GM12891 (cell line): ENCODE results near the gene CCDC32.

ENCODE experiments used
- DNase-seq: peaks from one replicate; pipeline ENCODE4 v3.0.0; 2011; ENCODE audit warnings: low spot score; ENCODE audit not compliant: insufficient read length
- FAIRE-seq: peaks from 2 replicates; lab custom pipeline; 2011; peaks lifted over from hg19 to GRCh38; lab: Jason Lieb, UNC
- PAX5 ChIP-seq: IDR thresholded peaks from 2 replicates; pipeline ENCODE4 v1.6.1; 2011; ENCODE audit warnings: low read length, moderate library complexity, mild to moderate bottlenecking; ENCODE audit not compliant: insufficient read depth, severe bottlenecking
- POLR2A ChIP-seq: IDR thresholded peaks from 2 replicates; pipeline ENCODE4 v1.6.1; 2011; ENCODE audit warnings: low read depth, low read length, control low read depth
- POLR2AphosphoS5 ChIP-seq: IDR thresholded peaks from 2 replicates; pipeline ENCODE4 v1.6.1; 2011; ENCODE audit warnings: low read depth, low read length, control low read depth
- POU2F2 ChIP-seq: IDR thresholded peaks from 2 replicates; pipeline ENCODE4 v1.6.1; 2011; ENCODE audit warnings: low read depth, mild to moderate bottlenecking, control low read depth, low read length, moderate library complexity
- SPI1 ChIP-seq: IDR thresholded peaks from 2 replicates; pipeline ENCODE4 v1.6.1; 2011; ENCODE audit warnings: low read depth, low read length, control low read depth
- TAF1 ChIP-seq: IDR thresholded peaks from 2 replicates; pipeline ENCODE4 v1.6.1; 2011; ENCODE audit warnings: low read depth, low read length, control low read depth

Gene CCDC32

DNA sequence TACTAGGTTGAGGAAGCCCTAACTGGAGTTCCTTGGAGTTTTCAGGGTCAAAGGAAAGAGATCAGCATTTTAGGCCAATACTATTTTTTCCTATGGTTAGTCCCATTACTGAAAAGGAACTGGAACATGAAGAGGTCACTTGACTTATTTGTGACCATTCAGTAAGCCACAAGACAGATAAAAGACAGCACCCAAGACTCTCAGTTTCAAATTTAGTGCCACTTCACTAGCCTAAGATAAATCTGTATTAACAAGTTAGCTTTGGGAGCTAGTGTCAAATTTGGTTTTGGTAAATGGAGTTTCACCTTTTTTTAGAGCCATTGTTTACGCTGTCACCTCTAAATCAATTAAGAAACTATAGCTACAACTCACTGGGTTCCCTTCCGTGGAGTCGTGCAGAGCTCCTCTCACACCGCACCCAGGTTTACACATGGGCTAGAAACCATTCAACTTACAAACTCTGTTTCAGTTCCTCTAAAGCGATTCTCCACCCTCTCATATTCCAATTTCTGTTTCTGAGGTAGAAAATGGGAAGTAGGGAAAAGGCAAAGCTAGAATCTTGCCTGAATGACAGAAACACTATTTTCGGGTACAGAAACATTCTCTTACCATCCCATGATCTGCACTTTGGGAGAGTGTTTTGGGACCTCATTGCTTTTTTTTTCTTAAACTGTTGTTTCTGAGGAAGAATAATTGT, 14.4 kb downstream of the CCDC32 start:
- FAIRE-seq (peak; percentile 91), DNase-seq (peak; percentile 53)
- peak; percentile 99 for TF ChIP-seq SPI1
- TF ChIP-seq TAF1 = no peak
- TF ChIP-seq PAX5 = no peak
- peak; percentile 54; the same call in 1 of the 2 replicates for TF ChIP-seq POU2F2

DNA sequence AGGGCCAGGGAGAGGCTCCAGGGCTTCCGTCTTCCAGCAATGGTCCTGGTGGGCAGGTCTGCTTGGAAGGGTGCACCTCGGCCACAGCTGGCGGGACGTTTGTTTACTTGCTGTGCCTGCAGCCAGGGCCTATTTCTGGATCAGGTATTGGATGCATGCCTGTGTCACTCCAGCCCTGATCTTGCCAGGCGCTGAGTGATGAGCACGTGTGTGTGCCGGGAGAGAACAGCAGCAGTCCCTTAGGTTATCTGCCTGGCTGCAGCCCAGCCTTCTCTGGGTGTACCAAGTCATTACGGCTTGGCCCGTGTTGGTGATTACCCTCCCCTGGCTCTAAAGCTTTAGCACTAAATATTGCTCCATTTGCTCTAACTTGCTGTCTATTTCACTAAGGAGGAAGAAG, 14.9 kb downstream of the CCDC32 start:
- DNase-seq = no peak
- no peak for TF ChIP-seq POLR2AphosphoS5

DNA sequence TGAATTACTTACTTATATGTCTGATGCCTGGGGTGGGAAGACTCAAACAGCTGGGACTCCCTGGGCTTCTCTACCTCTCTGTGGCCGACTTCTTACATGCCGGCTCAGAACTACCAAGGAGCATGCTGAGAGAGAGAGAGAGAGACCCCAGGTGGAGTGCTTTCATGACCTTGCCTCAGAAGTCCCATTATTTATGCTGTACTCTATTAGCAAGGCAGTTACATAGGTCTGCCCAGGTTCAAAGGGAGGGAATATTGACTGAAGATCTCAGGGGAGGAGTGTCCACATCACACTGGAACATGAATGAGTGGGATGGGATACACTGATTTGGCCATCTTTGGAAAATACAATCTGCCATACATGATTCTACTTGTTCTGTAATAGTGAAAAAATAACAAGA, 16.2 kb downstream of the CCDC32 start:
- FAIRE-seq = peak; percentile 41

More for the DNA sequence above, 14.9 kb downstream of the CCDC32 start:
- peak; percentile 43 for FAIRE-seq

GRCh38 chr15:40545457-40545856, 19.4 kb downstream of the CCDC32 start:
- FAIRE-seq (peak; percentile 23), DNase-seq (no peak)
- TF ChIP-seq TAF1 (no peak), PAX5 (no peak), POLR2A (no peak)

More for the DNA sequence above, 16.2 kb downstream of the CCDC32 start:
- no peak for TF ChIP-seq POU2F2
- no peak for TF ChIP-seq POLR2A
- no peak for TF ChIP-seq SPI1
- no peak for TF ChIP-seq PAX5
- no peak for TF ChIP-seq POLR2AphosphoS5
- no peak for TF ChIP-seq TAF1
- DNase-seq = no peak

DNA sequence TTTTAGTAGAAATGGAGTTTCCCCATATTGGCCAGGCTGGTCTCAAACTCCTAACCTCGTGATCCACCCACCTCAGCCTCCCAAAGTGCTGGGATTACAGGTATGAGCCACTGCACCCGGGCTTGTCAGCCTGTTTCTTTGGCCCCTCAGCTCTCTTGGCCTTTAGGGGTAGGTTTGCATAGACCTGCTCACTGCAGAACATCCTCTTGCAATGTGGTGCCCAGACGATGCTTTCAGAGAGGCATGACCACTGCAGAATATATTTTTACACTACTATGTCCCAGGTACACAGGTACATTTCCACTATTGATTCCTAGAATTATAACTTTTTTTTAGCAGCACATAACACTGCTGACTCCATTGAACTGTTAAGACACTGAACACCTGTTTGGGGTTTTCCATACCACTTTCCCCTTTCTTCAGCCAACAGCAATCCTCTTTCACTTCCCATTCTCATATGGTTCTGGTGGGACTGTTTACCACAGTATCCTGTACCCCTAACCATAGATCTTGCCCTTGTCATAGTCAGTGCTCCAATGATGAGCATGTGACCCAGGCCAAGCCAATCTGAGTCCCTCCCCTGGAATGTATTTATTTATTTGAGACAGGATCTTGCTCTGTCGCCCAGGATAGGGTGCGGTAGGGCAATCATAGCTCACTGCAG, 21.1 kb downstream of the CCDC32 start:
- no peak for TF ChIP-seq TAF1
- no peak for TF ChIP-seq POLR2AphosphoS5
- peak; percentile 97 for TF ChIP-seq SPI1
- no peak for TF ChIP-seq POU2F2
- TF ChIP-seq PAX5 = no peak
- no peak for TF ChIP-seq POLR2A
- DNase-seq (no peak), FAIRE-seq (peak; percentile 91)

DNA sequence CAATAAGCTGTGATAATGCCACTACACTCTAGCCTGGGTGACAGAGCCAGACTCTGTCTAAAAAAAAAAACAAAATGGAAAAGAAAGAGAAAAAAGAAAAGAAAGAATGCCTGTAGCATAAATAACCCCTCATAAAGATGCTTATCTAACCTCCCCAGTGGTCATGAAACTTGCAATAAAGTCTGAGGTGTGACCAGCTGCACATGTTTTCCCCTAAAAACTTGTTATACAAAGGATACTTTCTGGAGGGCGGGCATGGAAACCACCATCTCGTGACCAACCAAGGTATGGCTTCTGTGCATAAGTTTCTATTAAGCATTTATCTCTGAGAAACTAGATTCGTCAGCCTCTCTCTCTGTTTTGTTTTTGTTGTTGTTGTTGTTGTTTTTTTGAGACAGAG, 21.8 kb downstream of the CCDC32 start:
- DNase-seq (no peak), FAIRE-seq (no peak)
- no peak for TF ChIP-seq SPI1
- TF ChIP-seq TAF1 = no peak
- TF ChIP-seq POLR2AphosphoS5 = no peak
- no peak for TF ChIP-seq POLR2A
- TF ChIP-seq POU2F2 = no peak
- no peak for TF ChIP-seq PAX5

GRCh38 chr15:40538976-40539375, 25.9 kb downstream of the CCDC32 start:
- TF ChIP-seq TAF1 = no peak
- TF ChIP-seq PAX5 = no peak
- TF ChIP-seq POLR2A = no peak
- FAIRE-seq (no peak), DNase-seq (no peak)

DNA sequence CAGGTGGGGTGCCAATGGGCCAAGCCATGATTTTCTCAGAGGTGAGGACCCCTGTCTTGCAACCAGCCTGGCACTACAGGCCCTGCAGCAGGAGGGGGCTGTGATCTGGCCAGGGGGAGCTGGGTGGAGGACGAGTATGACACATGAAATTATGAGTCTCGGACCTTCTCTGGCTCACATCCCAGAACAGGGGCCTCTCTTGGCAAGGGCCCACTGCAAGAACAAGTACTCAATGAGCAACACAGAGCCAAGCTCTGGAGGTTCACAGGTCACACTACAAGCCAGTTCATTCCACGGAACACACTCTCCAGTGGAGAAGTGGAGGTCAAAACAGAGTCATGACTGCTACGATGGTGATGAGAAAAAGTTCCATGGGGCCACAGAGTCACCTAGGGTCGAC, 28.3 kb downstream of the CCDC32 start:
- DNase-seq (no peak), FAIRE-seq (no peak)
- TF ChIP-seq POLR2A = no peak
- no peak for TF ChIP-seq SPI1
- no peak for TF ChIP-seq PAX5
- TF ChIP-seq POU2F2 = no peak
- no peak for TF ChIP-seq TAF1
- no peak for TF ChIP-seq POLR2AphosphoS5

DNA sequence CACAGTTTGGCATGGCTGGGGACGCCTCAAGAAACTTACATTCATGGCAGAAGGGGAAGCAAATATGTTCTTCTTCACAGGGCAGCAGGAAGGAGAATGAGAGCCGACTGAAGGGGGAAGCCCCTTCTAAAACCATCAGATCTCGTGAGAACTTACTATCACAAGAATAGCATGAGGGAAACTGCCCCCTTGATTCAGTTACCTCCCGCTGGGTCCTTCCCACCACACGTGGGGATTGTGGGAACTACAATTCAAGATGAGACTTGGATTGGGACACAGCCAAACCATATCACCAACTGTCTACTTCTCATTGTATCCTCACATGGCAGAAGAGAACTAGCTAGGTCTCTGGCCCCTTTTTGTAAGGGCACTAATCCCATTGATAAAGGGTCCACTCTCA, 30.5 kb downstream of the CCDC32 start:
- no peak for FAIRE-seq
- no peak for DNase-seq
- TF ChIP-seq POU2F2 = no peak
- no peak for TF ChIP-seq POLR2A
- no peak for TF ChIP-seq SPI1
- no peak for TF ChIP-seq POLR2AphosphoS5
- no peak for TF ChIP-seq TAF1
- TF ChIP-seq PAX5 = no peak

DNA sequence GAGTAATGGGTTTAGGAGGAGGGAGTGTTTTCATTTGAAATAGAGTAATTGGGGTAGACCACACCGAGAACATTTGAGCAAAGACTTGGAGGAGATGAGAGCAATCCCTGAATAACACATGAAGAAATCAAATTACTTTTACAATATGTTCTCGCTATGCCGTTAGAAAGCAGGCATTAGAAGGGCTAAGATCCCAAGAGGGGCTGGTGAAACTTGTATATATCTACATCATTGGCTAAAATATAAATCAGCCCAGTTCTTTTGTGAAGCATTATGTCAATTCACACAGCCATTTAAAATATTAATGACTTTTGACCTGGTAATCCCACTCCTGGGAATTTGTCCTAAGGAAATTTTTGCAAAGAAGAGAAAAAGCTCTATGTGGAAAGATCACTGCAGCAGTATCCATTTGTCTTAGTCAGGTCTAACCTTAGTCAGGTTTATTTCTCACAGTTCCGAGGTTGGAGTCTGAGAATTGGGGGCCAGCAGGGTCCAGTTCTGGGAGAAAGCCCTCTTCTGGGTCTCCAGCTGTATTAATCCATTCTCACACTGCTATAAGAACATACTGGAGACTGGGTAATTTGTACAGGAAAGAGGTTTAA, 31.0 kb downstream of the CCDC32 start:
- FAIRE-seq (no peak), DNase-seq (no peak)
- TF ChIP-seq POLR2A (no peak), POU2F2 (no peak), TAF1 (no peak)
